ENCODE data around the gene C5AR2. TPM values are rescaled to one million over a fixed set of nuclear protein-coding genes. Genes with fewer than 3 reads are reported as not detected.

The C5AR2 gene
- polyA plus RNA-seq, 1 of the 3 experiments (the other 2 are of a cell fraction), result not detected

GRCh38 chr19:47348819-47349795, 17.1 kb downstream of the C5AR2 start, which contains the start of gene DHX34:
DHX34 (plus strand) TSS chr19:47349315; CDS start chr19:47353031, 3,716 bp downstream.
- 6% methylated on average over 46 of the region's 63 CpGs for WGBS (ENCODE audit: low lambda C conversion rate)
- H2AFZ ChIP-seq (ENCODE audit: low read depth), result peak within 1 kb of the TSS; percentile 95
- ChIA-PET POLR2A (interaction anchor here (0.6 to 1.6 kb wide), 4 partner anchors 14 to 92 kb away, joined by 3 to 5 read pairs (median 3); no protein-coding TSS in a partner anchor), CTCF (interaction anchor here (0.6 to 2.7 kb wide), 38 partner anchors 9 to 256 kb away, joined by 3 to 26 read pairs (median 5); partner anchors contain the start of genes C5AR1, C5AR2, INAFM1 and KPTN)
- peaks cover 12 to 15% of the 10 kb centered on the region in 2 experiments for H3K36me3 ChIP-seq (replicated peaks in 1 of 2; ENCODE audit: control insufficient read depth in 1 of 2, insufficient read depth in 2 of 2, low read length in 1 of 2)
- H3K4me1 ChIP-seq (ENCODE audit: control insufficient read depth in 1 of 2, insufficient read depth in 2 of 2, low read depth in 1 of 2, low read length in 1 of 2), result peaks cover 8 to 17% of the 10 kb centered on the region in 2 experiments; a peak in 2 of 4 replicates
- H3K4me3 ChIP-seq (ENCODE audit: low read depth in 2 of 2, low read length in 1 of 2), result peak within 1 kb of the TSS; percentile 75 to 89
- H4K20me1 ChIP-seq (ENCODE audit: insufficient read depth), result 0 out of 2 replicates have a peak, but pooled peaks cover 5% of the 10 kb centered on the region
- peak within 1 kb of the TSS; percentile 42 to 54; a peak in 2 of 4 replicates for H3K27ac ChIP-seq (ENCODE audit: low read depth in 2 of 2, low read length in 1 of 2)
- no peaks in the 10 kb centered on the region for H3K9me2 ChIP-seq
- H3K9me3 ChIP-seq, result no peaks in the 10 kb centered on the region
- H3F3A ChIP-seq (replicated peaks; ENCODE audit: insufficient read depth), result peaks cover 4% of the 10 kb centered on the region
- H3K4me2 ChIP-seq, result peak within 1 kb of the TSS; percentile 91
- peak within 1 kb of the TSS; percentile 77 for H3K9ac ChIP-seq
- peak; percentile 100 for DNase-seq
- peaks cover 48% of the 10 kb centered on the region for H3K79me2 ChIP-seq (ENCODE audit: insufficient read depth)
- no peaks in the 10 kb centered on the region for H3K27me3 ChIP-seq (ENCODE audit: insufficient read depth)
- TF ChIP-seq GATA2 (CRISPR knock-in tag; IDR thresholded peaks at IDR 0.05), result no peak
- peak; percentile 73 for TF ChIP-seq CHD2 (IDR thresholded peaks at IDR 0.05; ENCODE audit: low read length, partially characterized antibody)
- TF ChIP-seq TAF1 (IDR thresholded peaks at IDR 0.05; ENCODE audit: borderline replicate concordance, low read depth, low read length), result peak; percentile 55; the same call in 1 of the 2 replicates
- no peak for TF ChIP-seq FOXJ3 (CRISPR knock-in tag; IDR thresholded peaks at IDR 0.05)
- TF ChIP-seq REST (IDR thresholded peaks at IDR 0.05; ENCODE audit: low read depth, low read length), result no peak
- peak; percentile 71 for TF ChIP-seq GABPA (IDR thresholded peaks at IDR 0.05; ENCODE audit: low read depth)
- 0 out of 2 replicates have a peak, but pooled peaks have one; percentile 10 for TF ChIP-seq RAD21 (IDR thresholded peaks at IDR 0.05; ENCODE audit: low read length)
- no peak for TF ChIP-seq PBX3 (IDR thresholded peaks at IDR 0.05)
- TF ChIP-seq TEAD4 (IDR thresholded peaks at IDR 0.05; ENCODE audit: borderline replicate concordance, insufficient read depth), result no peak
- TF ChIP-seq ZBTB33 (IDR thresholded peaks at IDR 0.05; ENCODE audit: borderline replicate concordance, low read depth), result no peak
- no peak for TF ChIP-seq EP300 (IDR thresholded peaks at IDR 0.05; ENCODE audit: borderline replicate concordance in 1 of 2, low read depth in 1 of 2, low read length in 1 of 2)
- TF ChIP-seq RFX5 (IDR thresholded peaks at IDR 0.05; ENCODE audit: low read length), result peak; percentile 70
- no peak for TF ChIP-seq NFIC (IDR thresholded peaks at IDR 0.05; ENCODE audit: borderline replicate concordance)
- no peak for TF ChIP-seq RCOR1 (IDR thresholded peaks at IDR 0.05; ENCODE audit: low read length)
- TF ChIP-seq MEF2A (IDR thresholded peaks at IDR 0.05; ENCODE audit: borderline replicate concordance, low read depth), result no peak
- TF ChIP-seq TCF12 (IDR thresholded peaks at IDR 0.05), result no peak
- peak; percentile 71 for TF ChIP-seq ELF1 (IDR thresholded peaks at IDR 0.05)
- TF ChIP-seq MXI1 (IDR thresholded peaks at IDR 0.05; ENCODE audit: low read depth, low read length), result peak; percentile 96
- no peak for TF ChIP-seq FOSL2 (IDR thresholded peaks at IDR 0.05; ENCODE audit: borderline replicate concordance, low read depth)
- peak; percentile 58; the same call in 1 of the 2 replicates for TF ChIP-seq USF1 (IDR thresholded peaks at IDR 0.05; ENCODE audit: borderline replicate concordance, low read depth)
- TF ChIP-seq FOXM1 (IDR thresholded peaks at IDR 0.05; ENCODE audit: low read depth), result no peak
- no peak; the same call in 1 of the 2 replicates for TF ChIP-seq IRF3 (IDR thresholded peaks at IDR 0.05; ENCODE audit: low read depth, low read length)
- TF ChIP-seq NRF1 (IDR thresholded peaks at IDR 0.05; ENCODE audit: low read depth, low read length), result peak; percentile 98

Measured in SK-N-SH (cell line).